Raji (cell line): Measurements from ENCODE around the gene C10orf143.

Source experiments
- POLR2A ChIP-seq: IDR thresholded peaks from 2 replicates; pipeline ENCODE4 v1.6.1; 2011; ENCODE audit warnings: low read depth, low read length, control low read depth; ENCODE audit not compliant: insufficient read depth

C10orf143 gene

GRCh38 chr10:130046591-130046990 lies 64.0 kb downstream of the C10orf143 start:
- no peak for TF ChIP-seq POLR2A

GRCh38 chr10:130045801-130046321 lies 64.8 kb downstream of the C10orf143 start:
- TF ChIP-seq POLR2A = no peak

GRCh38 chr10:130045091-130045652 lies 65.5 kb downstream of the C10orf143 start:
- TF ChIP-seq POLR2A = no peak

GRCh38 chr10:130044067-130045061 lies 66.3 kb downstream of the C10orf143 start:
- no peak for TF ChIP-seq POLR2A

- no peak for TF ChIP-seq POLR2A
Measured at GRCh38 chr10:130043491-130043890, 67.1 kb downstream of the C10orf143 start.

GRCh38 chr10:130042381-130042780 lies 68.2 kb downstream of the C10orf143 start:
- no peak for TF ChIP-seq POLR2A

- no peak for TF ChIP-seq POLR2A
Measured at GRCh38 chr10:130041451-130042371, 68.9 kb downstream of the C10orf143 start.

GRCh38 chr10:130040817-130041330 lies 69.8 kb downstream of the C10orf143 start:
- no peak for TF ChIP-seq POLR2A

- no peak for TF ChIP-seq POLR2A
Measured at GRCh38 chr10:130040351-130040750, 70.3 kb downstream of the C10orf143 start.

- no peak for TF ChIP-seq POLR2A
Measured at GRCh38 chr10:130039141-130039540, 71.5 kb downstream of the C10orf143 start.

GRCh38 chr10:130038611-130039109 lies 72.0 kb downstream of the C10orf143 start:
- no peak for TF ChIP-seq POLR2A

- TF ChIP-seq POLR2A = no peak
Measured at GRCh38 chr10:130038019-130038555, 72.5 kb downstream of the C10orf143 start.

GRCh38 chr10:130037169-130037661 lies 73.4 kb downstream of the C10orf143 start:
- no peak for TF ChIP-seq POLR2A
